T-helper 1 cell treated with Interleukin-12 subunit alpha and Interleukin-12 subunit beta and Interleukin-4 antibody, amounts not matched to agents 30 μg/mL and 1 μg/mL, for 36 hours (primary cell): Measurements from ENCODE around the gene ATG14.
"Not testable (repeated sequence)": the region's sequence is repeated elsewhere in the genome, so short reads cannot be mapped to it uniquely, and the experiment has no call there.

Experiments
- H3K27ac Mint-ChIP-seq: one replicate; pipeline ENCODE4 v1.8.0; 2021; ENCODE audit warnings: mild to moderate bottlenecking, mixed read lengths
- H3K27me3 Mint-ChIP-seq: one replicate; pipeline ENCODE4 v1.8.0; 2021; ENCODE audit warnings: low read depth, mixed read lengths
- H3K36me3 Mint-ChIP-seq: one replicate; pipeline ENCODE4 v1.8.0; 2021; ENCODE audit warnings: low read depth, mixed read lengths
- H3K4me1 Mint-ChIP-seq: one replicate; pipeline ENCODE4 v1.8.0; 2021; ENCODE audit warnings: low read depth, mixed read lengths
- H3K4me3 Mint-ChIP-seq: one replicate; pipeline ENCODE4 v1.8.0; 2021; ENCODE audit warnings: mild to moderate bottlenecking, moderate library complexity, mixed read lengths
- H3K9me3 Mint-ChIP-seq: one replicate; pipeline ENCODE4 v1.8.0; 2021; ENCODE audit warnings: mixed read lengths

The ATG14 gene

GRCh38 chr14:55384536-55384935 is 27.1 kb downstream of the ATG14 start:
- H3K27me3 Mint-ChIP-seq, result no peaks in the 10 kb centered on the region
- no peaks in the 10 kb centered on the region for H3K9me3 Mint-ChIP-seq
- H3K4me1 Mint-ChIP-seq, result peaks cover 26% of the 10 kb centered on the region
- H3K27ac Mint-ChIP-seq, result peak overlapping the region; percentile 3
- no peak overlapping the region for H3K4me3 Mint-ChIP-seq
- peaks cover 37% of the 10 kb centered on the region for H3K36me3 Mint-ChIP-seq

- H3K27me3 Mint-ChIP-seq, result no peaks in the 10 kb centered on the region
- H3K27ac Mint-ChIP-seq, result no peak overlapping the region
- no peak overlapping the region for H3K4me3 Mint-ChIP-seq
- peaks cover 33% of the 10 kb centered on the region for H3K36me3 Mint-ChIP-seq
- H3K9me3 Mint-ChIP-seq, result no peaks in the 10 kb centered on the region
- peaks cover 26% of the 10 kb centered on the region for H3K4me1 Mint-ChIP-seq
Measured at GRCh38 chr14:55383541-55384140, 28.0 kb downstream of the ATG14 start.

- Mint-ChIP-seq H3K4me1 (peaks cover 23% of the 10 kb centered on the region), H3K36me3 (peaks cover 30% of the 10 kb centered on the region)
- H3K27ac Mint-ChIP-seq, H3K9me3 Mint-ChIP-seq, H3K4me3 Mint-ChIP-seq, H3K27me3 Mint-ChIP-seq: not testable (repeated sequence)
Measured at GRCh38 chr14:55383056-55383466, 28.6 kb downstream of the ATG14 start.

- H3K4me1 Mint-ChIP-seq, result peaks cover 22% of the 10 kb centered on the region
- H3K4me3 Mint-ChIP-seq, result no peak overlapping the region
- H3K36me3 Mint-ChIP-seq, result peaks cover 30% of the 10 kb centered on the region
- no peaks in the 10 kb centered on the region for H3K9me3 Mint-ChIP-seq
- no peak overlapping the region for H3K27ac Mint-ChIP-seq
- H3K27me3 Mint-ChIP-seq, result no peaks in the 10 kb centered on the region
Measured at GRCh38 chr14:55382483-55382882, 29.1 kb downstream of the ATG14 start.

GRCh38 chr14:55381561-55381960 is 30.1 kb downstream of the ATG14 start:
- Mint-ChIP-seq H3K9me3 (no peaks in the 10 kb centered on the region), H3K4me1 (peaks cover 16% of the 10 kb centered on the region), H3K27me3 (no peaks in the 10 kb centered on the region), H3K27ac (no peak overlapping the region), H3K4me3 (no peak overlapping the region), H3K36me3 (peaks cover 29% of the 10 kb centered on the region)

- Mint-ChIP-seq H3K36me3 (peaks cover 33% of the 10 kb centered on the region), H3K27me3 (no peaks in the 10 kb centered on the region), H3K4me3 (no peak overlapping the region), H3K9me3 (no peaks in the 10 kb centered on the region), H3K4me1 (peaks cover 12% of the 10 kb centered on the region), H3K27ac (no peak overlapping the region)
Measured at GRCh38 chr14:55381040-55381439, 30.6 kb downstream of the ATG14 start.

GRCh38 chr14:55377236-55377635 is 34.4 kb downstream of the ATG14 start:
- H3K4me1 Mint-ChIP-seq, result peaks cover 19% of the 10 kb centered on the region
- peaks cover 35% of the 10 kb centered on the region for H3K36me3 Mint-ChIP-seq

GRCh38 chr14:55374771-55375170 is 36.9 kb downstream of the ATG14 start:
- Mint-ChIP-seq H3K4me1 (peaks cover 22% of the 10 kb centered on the region), H3K27me3 (no peaks in the 10 kb centered on the region), H3K4me3 (peak overlapping the region; percentile 43), H3K9me3 (no peaks in the 10 kb centered on the region), H3K36me3 (peaks cover 29% of the 10 kb centered on the region), H3K27ac (peak overlapping the region; percentile 17)

More at GRCh38 chr14:55377236-55377635, 34.4 kb downstream of the ATG14 start:
- Mint-ChIP-seq H3K9me3 (no peaks in the 10 kb centered on the region), H3K27ac (no peak overlapping the region), H3K27me3 (no peaks in the 10 kb centered on the region), H3K4me3 (no peak overlapping the region)

- Mint-ChIP-seq H3K9me3 (no peaks in the 10 kb centered on the region), H3K27ac (peak overlapping the region; percentile 93), H3K36me3 (peaks cover 33% of the 10 kb centered on the region)
Measured at GRCh38 chr14:55373784-55374705, 37.6 kb downstream of the ATG14 start.

GRCh38 chr14:55372825-55373224 is 38.8 kb downstream of the ATG14 start:
- H3K9me3 Mint-ChIP-seq, result no peaks in the 10 kb centered on the region
- H3K27me3 Mint-ChIP-seq, result no peaks in the 10 kb centered on the region
- H3K36me3 Mint-ChIP-seq, result peaks cover 33% of the 10 kb centered on the region
- H3K4me1 Mint-ChIP-seq, result peaks cover 22% of the 10 kb centered on the region
- no peak overlapping the region for H3K27ac Mint-ChIP-seq
- H3K4me3 Mint-ChIP-seq, result no peak overlapping the region

More at GRCh38 chr14:55373784-55374705, 37.6 kb downstream of the ATG14 start:
- Mint-ChIP-seq H3K4me1 (peaks cover 22% of the 10 kb centered on the region), H3K27me3 (no peaks in the 10 kb centered on the region), H3K4me3 (peak overlapping the region; percentile 73)

GRCh38 chr14:55372423-55372822 is 39.2 kb downstream of the ATG14 start:
- H3K4me1 Mint-ChIP-seq, result peaks cover 22% of the 10 kb centered on the region
- H3K36me3 Mint-ChIP-seq, result peaks cover 31% of the 10 kb centered on the region
- no peaks in the 10 kb centered on the region for H3K27me3 Mint-ChIP-seq
- H3K4me3 Mint-ChIP-seq, result no peak overlapping the region
- no peaks in the 10 kb centered on the region for H3K9me3 Mint-ChIP-seq
- H3K27ac Mint-ChIP-seq, result peak overlapping the region; percentile 47

GRCh38 chr14:55370883-55371455 is 40.7 kb downstream of the ATG14 start:
- H3K9me3 Mint-ChIP-seq, result no peaks in the 10 kb centered on the region
- H3K27ac Mint-ChIP-seq, result no peak overlapping the region
- peaks cover 22% of the 10 kb centered on the region for H3K4me1 Mint-ChIP-seq
- no peaks in the 10 kb centered on the region for H3K27me3 Mint-ChIP-seq
- H3K4me3 Mint-ChIP-seq, result no peak overlapping the region
- H3K36me3 Mint-ChIP-seq, result peaks cover 23% of the 10 kb centered on the region

GRCh38 chr14:55366271-55366670 is 45.4 kb downstream of the ATG14 start:
- Mint-ChIP-seq H3K27me3 (no peaks in the 10 kb centered on the region), H3K9me3 (no peaks in the 10 kb centered on the region), H3K4me1 (peaks cover 10% of the 10 kb centered on the region), H3K36me3 (peaks cover 24% of the 10 kb centered on the region), H3K4me3 (no peak overlapping the region), H3K27ac (no peak overlapping the region)

- H3K4me3 Mint-ChIP-seq, result no peak overlapping the region
- peaks cover 20% of the 10 kb centered on the region for H3K4me1 Mint-ChIP-seq
- H3K9me3 Mint-ChIP-seq, result no peaks in the 10 kb centered on the region
- no peaks in the 10 kb centered on the region for H3K27me3 Mint-ChIP-seq
- no peak overlapping the region for H3K27ac Mint-ChIP-seq
- H3K36me3 Mint-ChIP-seq, result peaks cover 14% of the 10 kb centered on the region
Measured at GRCh38 chr14:55361190-55361589, 50.4 kb downstream of the ATG14 start.

- H3K27ac Mint-ChIP-seq, result no peak overlapping the region
- no peak overlapping the region for H3K4me3 Mint-ChIP-seq
Measured at GRCh38 chr14:55359307-55359706, 52.3 kb downstream of the ATG14 start.

More at GRCh38 chr14:55359307-55359706, 52.3 kb downstream of the ATG14 start:
- no peaks in the 10 kb centered on the region for H3K27me3 Mint-ChIP-seq
- peaks cover 9% of the 10 kb centered on the region for H3K36me3 Mint-ChIP-seq
- H3K9me3 Mint-ChIP-seq, result no peaks in the 10 kb centered on the region
- H3K4me1 Mint-ChIP-seq, result peaks cover 26% of the 10 kb centered on the region
